Neuronal stem cell (in vitro differentiated cells): ENCODE results near the gene RIOK1.

Experiments
- DNase-seq: peaks from one replicate; pipeline ENCODE4 v3.0.0-alpha.2; 2013; ENCODE audit warnings: low spot score
- H2AFZ ChIP-seq: one replicate; pipeline ENCODE4 v1.6.1; 2013; ENCODE audit warnings: mild to moderate bottlenecking, low read length, inconsistent platforms
- H2AK5ac ChIP-seq: 2 replicates; pipeline ENCODE4 v1.6.1; 2013; ENCODE audit warnings: low read depth, mild to moderate bottlenecking, inconsistent platforms, low read length, moderate library complexity, mixed read lengths
- H2BK120ac ChIP-seq: 2 replicates; pipeline ENCODE4 v1.6.1; 2013; ENCODE audit warnings: low read depth, mild to moderate bottlenecking, inconsistent platforms, low read length, moderate library complexity, mixed read lengths
- H2BK12ac ChIP-seq: one replicate; pipeline ENCODE4 v1.6.1; 2013; ENCODE audit warnings: low read length, inconsistent platforms
- H2BK15ac ChIP-seq: 2 replicates; pipeline ENCODE4 v1.6.1; 2013; ENCODE audit warnings: mild to moderate bottlenecking, low read length, inconsistent platforms, mixed read lengths
- H2BK5ac ChIP-seq: one replicate; pipeline ENCODE4 v1.6.1; 2013; ENCODE audit warnings: inconsistent platforms, mild to moderate bottlenecking, low read length, moderate library complexity
- H3K14ac ChIP-seq: one replicate; pipeline ENCODE4 v1.6.1; 2013; ENCODE audit warnings: low read length, inconsistent platforms
- H3K18ac ChIP-seq: 2 replicates; pipeline ENCODE4 v1.6.1; 2013; ENCODE audit warnings: low read length, inconsistent platforms
- H3K23ac ChIP-seq: 2 replicates; pipeline ENCODE4 v1.6.1; 2013; ENCODE audit warnings: low read depth, mild to moderate bottlenecking, mixed read lengths, low read length, inconsistent platforms; ENCODE audit not compliant: poor library complexity
- H3K27ac ChIP-seq: replicated peaks from 3 replicates; pipeline ENCODE4 v1.5.1; 2013; ENCODE audit warnings: low read length, inconsistent platforms
- H3K27me3 ChIP-seq, 3 experiments: 2 replicates each; pipeline ENCODE4 v1.6.1; 2013; ENCODE audit warnings: low read length in 3 of 3, mild to moderate bottlenecking in 2 of 3, inconsistent platforms in 1 of 3, low read depth in 1 of 3, mixed read lengths in 1 of 3, moderate library complexity in 1 of 3; ENCODE audit not compliant: control insufficient read depth in 3 of 3, insufficient read depth in 3 of 3
- H3K36me3 ChIP-seq, 2 donors: replicated peaks in 1 of 2; 2 replicates each; pipeline ENCODE4 v1.6.1; 2013; ENCODE audit warnings: low read length in 2 of 2; ENCODE audit not compliant: control insufficient read depth in 2 of 2, insufficient read depth in 2 of 2
- H3K4ac ChIP-seq: 2 replicates; pipeline ENCODE4 v1.6.1; 2013; ENCODE audit warnings: inconsistent platforms, mild to moderate bottlenecking, low read length, moderate library complexity
- H3K4me1 ChIP-seq, 2 donors: 1 replicate in 1 of 2; 2 replicates in 1 of 2; pipeline ENCODE4 v1.6.1; 2013; ENCODE audit warnings: low read length in 2 of 2, low read depth in 1 of 2; ENCODE audit not compliant: control insufficient read depth in 2 of 2, insufficient read depth in 1 of 2
- H3K4me2 ChIP-seq: one replicate; pipeline ENCODE4 v1.6.1; 2013; ENCODE audit warnings: mild to moderate bottlenecking, low read length, inconsistent platforms; ENCODE audit not compliant: insufficient read depth, poor library complexity, severe bottlenecking
- H3K4me3 ChIP-seq, 2 donors: 2 replicates each; pipeline ENCODE4 v1.5.1; 2013; ENCODE audit warnings: low read length in 2 of 2, mild to moderate bottlenecking in 2 of 2, inconsistent platforms in 1 of 2, moderate library complexity in 1 of 2
- H3K79me1 ChIP-seq: one replicate; pipeline ENCODE4 v1.6.1; 2013; ENCODE audit warnings: low read depth, mild to moderate bottlenecking, inconsistent platforms, low read length, moderate library complexity
- H3K9ac ChIP-seq: one replicate; pipeline ENCODE4 v1.6.1; 2013; ENCODE audit warnings: mild to moderate bottlenecking, low read depth, low read length, inconsistent platforms; ENCODE audit not compliant: poor library complexity
- H3K9me3 ChIP-seq, 2 donors: replicated peaks in 1 of 2; 2 replicates each; pipeline versions ENCODE3 to v1.6.1; 2013; ENCODE audit warnings: low read length in 2 of 2, mild to moderate bottlenecking in 2 of 2, inconsistent platforms in 1 of 2, low read depth in 1 of 2, mixed read lengths in 1 of 2, moderate library complexity in 1 of 2; ENCODE audit not compliant: control insufficient read depth in 2 of 2, insufficient read depth in 1 of 2
- H4K8ac ChIP-seq: one replicate; pipeline ENCODE4 v1.6.1; 2013; ENCODE audit warnings: low read depth, mild to moderate bottlenecking, inconsistent platforms, low read length, moderate library complexity
- H4K91ac ChIP-seq: one replicate; pipeline ENCODE4 v1.6.1; 2013; ENCODE audit warnings: low read length, low read depth, mild to moderate bottlenecking, inconsistent platforms; ENCODE audit not compliant: poor library complexity
- WGBS, 2 donors: extraction: QIAGEN DNeasy Blood & Tissue Kit; methylation state at CpG; one replicate each; pipeline ENCODE4 v1.1.7; 2013; ENCODE audit warnings: missing lambda C conversion rate in 2 of 2, mixed read lengths in 1 of 2; ENCODE audit not compliant: insufficient read length in 2 of 2, insufficient replicate concordance in 1 of 2; ENCODE audit errors: extremely low coverage in 2 of 2; 5-methylcytosine and 5-hydroxymethylcytosine counted together

Gene RIOK1

GRCh38 chr6:7411328-7411727 is 21.7 kb downstream of the RIOK1 start:
- Histone ChIP-seq H4K91ac (no peak overlapping the region), H3K4me2 (no peak overlapping the region), H3K27ac (no peak overlapping the region), H2AK5ac (no peak overlapping the region), H3K4me3 (no peak overlapping the region), H2BK5ac (no peak overlapping the region), H2AFZ (no peak overlapping the region), H3K36me3 (peaks cover 10 to 96% of the 10 kb centered on the region in 2 donors), H2BK12ac (no peak overlapping the region), H3K18ac (no peak overlapping the region), H4K8ac (no peak overlapping the region), H3K4me1 (peaks cover 0 to 5% of the 10 kb centered on the region in 2 donors), H3K27me3 (no peaks in the 10 kb centered on the region), H3K23ac (no peak overlapping the region), H2BK15ac (no peak overlapping the region), H3K79me1 (no peaks in the 10 kb centered on the region), H3K14ac (no peak overlapping the region), H3K9ac (no peak overlapping the region), H3K4ac (no peak overlapping the region), H2BK120ac (no peak overlapping the region), H3K9me3 (no peaks in the 10 kb centered on the region)
- WGBS, 2 donors, result no CpG with 5 or more reads among the region's 2 CpGs
- no peak for DNase-seq

- Histone ChIP-seq H3K4me1 (peaks cover 0 to 5% of the 10 kb centered on the region in 2 donors), H2BK12ac (no peak overlapping the region), H2AFZ (no peak overlapping the region), H4K8ac (no peak overlapping the region), H3K18ac (no peak overlapping the region), H2BK120ac (no peak overlapping the region), H3K4me2 (no peak overlapping the region), H4K91ac (no peak overlapping the region), H3K4ac (no peak overlapping the region), H3K36me3 (peaks cover 9 to 95% of the 10 kb centered on the region in 2 donors), H3K9me3 (no peaks in the 10 kb centered on the region), H2AK5ac (no peak overlapping the region), H3K23ac (no peak overlapping the region), H2BK15ac (no peak overlapping the region), H3K27ac (no peak overlapping the region), H3K27me3 (no peaks in the 10 kb centered on the region), H3K14ac (no peak overlapping the region), H3K79me1 (no peaks in the 10 kb centered on the region), H3K4me3 (no peak overlapping the region), H3K9ac (no peak overlapping the region), H2BK5ac (no peak overlapping the region)
- peak; percentile 32 for DNase-seq
- WGBS, 2 donors, result no CpG with 5 or more reads among the region's 2 CpGs
Observed at GRCh38 chr6:7413151-7413823, 23.7 kb downstream of the RIOK1 start.

- Histone ChIP-seq H2AK5ac (no peak overlapping the region), H3K27ac (no peak overlapping the region), H3K14ac (no peak overlapping the region), H2AFZ (no peak overlapping the region), H3K4me2 (no peak overlapping the region), H3K36me3 (peaks cover 10 to 87% of the 10 kb centered on the region in 2 donors), H3K9ac (no peak overlapping the region), H2BK15ac (no peak overlapping the region), H2BK12ac (no peak overlapping the region), H3K18ac (no peak overlapping the region), H3K4me1 (peaks cover 0 to 5% of the 10 kb centered on the region in 2 donors), H3K9me3 (no peaks in the 10 kb centered on the region), H3K23ac (no peak overlapping the region), H4K91ac (peak overlapping the region; percentile 87), H3K4ac (no peak overlapping the region), H3K79me1 (no peaks in the 10 kb centered on the region), H2BK5ac (no peak overlapping the region), H3K4me3 (no peak overlapping the region), H4K8ac (no peak overlapping the region), H3K27me3 (no peaks in the 10 kb centered on the region), H2BK120ac (no peak overlapping the region)
- WGBS, 2 donors, result no CpG with 5 or more reads among the region's 7 CpGs
- no peak for DNase-seq
Observed at GRCh38 chr6:7414811-7415210, 25.2 kb downstream of the RIOK1 start.

GRCh38 chr6:7417684-7418083 is 28.1 kb downstream of the RIOK1 start:
- Histone ChIP-seq H3K4ac (no peak overlapping the region), H2BK120ac (no peak overlapping the region), H2AK5ac (no peak overlapping the region), H3K9me3 (no peaks in the 10 kb centered on the region), H3K36me3 (peaks cover 10 to 59% of the 10 kb centered on the region in 2 donors), H2BK5ac (no peak overlapping the region), H3K27ac (no peak overlapping the region), H3K79me1 (no peaks in the 10 kb centered on the region), H2BK12ac (no peak overlapping the region), H3K4me1 (peaks cover 0 to 5% of the 10 kb centered on the region in 2 donors), H3K14ac (no peak overlapping the region), H3K27me3 (no peaks in the 10 kb centered on the region), H3K18ac (no peak overlapping the region), H3K4me3 (no peak overlapping the region), H2BK15ac (no peak overlapping the region), H4K8ac (no peak overlapping the region), H3K4me2 (no peak overlapping the region), H3K9ac (no peak overlapping the region), H3K23ac (no peak overlapping the region), H2AFZ (no peak overlapping the region), H4K91ac (no peak overlapping the region)
- no peak for DNase-seq
- no CpG with 5 or more reads among the region's 2 CpGs for WGBS, 2 donors
